ENCODE data around the gene ACOT6.

DNA sequence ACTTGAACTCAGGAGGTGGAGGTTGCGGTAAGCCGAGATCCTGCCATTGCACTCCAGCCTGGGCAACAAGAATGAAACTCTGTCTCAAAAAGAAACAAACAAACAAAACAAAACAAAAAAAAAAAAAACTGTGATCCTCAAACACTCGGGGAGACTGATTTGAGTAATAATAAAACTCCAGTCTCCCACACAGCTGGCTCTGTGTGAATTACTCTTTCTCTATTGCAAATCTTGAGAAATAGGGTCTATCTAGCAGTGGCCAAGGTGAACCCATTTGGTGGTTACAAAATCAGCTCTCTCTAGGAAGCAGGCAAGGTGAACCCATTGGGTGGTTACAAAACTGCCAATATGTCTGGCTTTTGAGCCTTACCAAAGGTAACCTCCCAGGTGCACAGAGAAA lies 6.0 kb upstream of the ACOT6 start:
- TF ChIP-seq POLR2A (IDR thresholded peaks at IDR 0.05) (no peak), CTCF (IDR thresholded peaks at IDR 0.05) (no peak)

Data from esophagus squamous epithelium (tissue), 4 donors.